GM12801 (cell line): Measurements from ENCODE around the gene FKBP10.

ENCODE experiments used
- CTCF ChIP-seq: IDR thresholded peaks from one replicate; pipeline ENCODE4 v1.5.1; 2011; ENCODE audit warnings: control low read depth; ENCODE audit not compliant: insufficient read length; ENCODE audit errors: extremely low read depth

FKBP10 gene

GRCh38 chr17:41796121-41796895, 16.5 kb upstream of the FKBP10 start:
- TF ChIP-seq CTCF: no peak

- no peak for TF ChIP-seq CTCF
Measured at GRCh38 chr17:41797377-41797776, 15.4 kb upstream of the FKBP10 start.

GRCh38 chr17:41799366-41799765, 13.4 kb upstream of the FKBP10 start:
- no peak for TF ChIP-seq CTCF

- TF ChIP-seq CTCF: no peak
Measured at GRCh38 chr17:41800601-41801373, 12.0 kb upstream of the FKBP10 start.

GRCh38 chr17:41801374-41802271, 11.2 kb upstream of the FKBP10 start:
- no peak for TF ChIP-seq CTCF

GRCh38 chr17:41803049-41804020, 9.5 kb upstream of the FKBP10 start:
- no peak for TF ChIP-seq CTCF
